Astrocyte (in vitro differentiated cells and primary cell): ENCODE results near the gene CLDN17. TPM values are rescaled to one million over a fixed set of nuclear protein-coding genes. Genes with fewer than 3 reads are reported as not detected.

ENCODE experiments used
- DNase-seq: peaks from one replicate; pipeline ENCODE4 v3.0.0-alpha.2; 2010; ENCODE audit warnings: low read depth
- FAIRE-seq: peaks from 2 replicates; lab custom pipeline; 2011; peaks lifted over from hg19 to GRCh38; lab: Jason Lieb, UNC
- H2AFZ ChIP-seq: 2 replicates; pipeline ENCODE4 v1.6.0; 2012; ENCODE audit warnings: low read depth, low read length, inconsistent platforms
- H3K27ac ChIP-seq: 2 replicates; pipeline ENCODE4 v1.5.1; 2011; ENCODE audit warnings: low read depth, low read length, inconsistent platforms
- H3K27me3 ChIP-seq: 2 replicates; pipeline ENCODE4 v1.6.0; 2011; ENCODE audit warnings: low read length, inconsistent platforms; ENCODE audit not compliant: insufficient read depth
- H3K36me3 ChIP-seq: 2 replicates; pipeline ENCODE4 v1.5.1; 2011; ENCODE audit warnings: low read length, inconsistent platforms; ENCODE audit not compliant: insufficient read depth
- H3K4me1 ChIP-seq: 2 replicates; pipeline ENCODE4 v1.5.1; 2011; ENCODE audit warnings: low read length, inconsistent platforms; ENCODE audit not compliant: insufficient read depth
- H3K4me2 ChIP-seq: 2 replicates; pipeline ENCODE4 v1.6.0; 2012; ENCODE audit warnings: low read length, inconsistent platforms
- H3K4me3 ChIP-seq: 2 replicates; pipeline ENCODE4 v1.5.1; 2011; ENCODE audit warnings: low read depth, mild to moderate bottlenecking, low read length, inconsistent platforms; ENCODE audit not compliant: insufficient read depth
- H3K79me2 ChIP-seq: 2 replicates; pipeline ENCODE4 v1.6.0; 2012; ENCODE audit warnings: mild to moderate bottlenecking, low read length, inconsistent platforms; ENCODE audit not compliant: insufficient read depth
- H3K9ac ChIP-seq: 2 replicates; pipeline ENCODE4 v1.6.0; 2012; ENCODE audit warnings: mild to moderate bottlenecking, low read length, inconsistent platforms
- H3K9me3 ChIP-seq: 2 replicates; pipeline ENCODE4 v1.5.1; 2012; ENCODE audit warnings: low read depth, mild to moderate bottlenecking, low read length, inconsistent platforms; ENCODE audit not compliant: insufficient read depth
- H4K20me1 ChIP-seq: 2 replicates; pipeline ENCODE4 v1.6.0; 2012; ENCODE audit warnings: low read length, inconsistent platforms; ENCODE audit not compliant: insufficient read depth
- H3K27ac Mint-ChIP-seq: one replicate; pipeline ENCODE4 v1.8.0; 2021; ENCODE audit warnings: mild to moderate bottlenecking, mixed read lengths; ENCODE audit not compliant: unreplicated experiment
- H3K27me3 Mint-ChIP-seq: one replicate; pipeline ENCODE4 v1.8.0; 2021; ENCODE audit warnings: low read depth, mixed read lengths; ENCODE audit not compliant: unreplicated experiment
- H3K36me3 Mint-ChIP-seq: one replicate; pipeline ENCODE4 v1.8.0; 2021; ENCODE audit warnings: low read depth, mixed read lengths; ENCODE audit not compliant: unreplicated experiment
- H3K4me1 Mint-ChIP-seq: one replicate; pipeline ENCODE4 v1.8.0; 2021; ENCODE audit warnings: low read depth, mixed read lengths; ENCODE audit not compliant: unreplicated experiment
- H3K4me3 Mint-ChIP-seq: one replicate; pipeline ENCODE4 v1.8.0; 2021; ENCODE audit warnings: mild to moderate bottlenecking, moderate library complexity, mixed read lengths; ENCODE audit not compliant: unreplicated experiment
- H3K9me3 Mint-ChIP-seq: one replicate; pipeline ENCODE4 v1.8.0; 2021; ENCODE audit warnings: mild to moderate bottlenecking, mixed read lengths; ENCODE audit not compliant: unreplicated experiment
- CTCF ChIP-seq: IDR thresholded peaks from 2 replicates; pipeline ENCODE4 v1.5.1; 2011; ENCODE audit warnings: low read depth, mild to moderate bottlenecking, inconsistent platforms, low read length, moderate library complexity; ENCODE audit not compliant: insufficient read depth
- EZH2 ChIP-seq: IDR thresholded peaks from 2 replicates; pipeline ENCODE4 v1.6.1; 2012; ENCODE audit warnings: mild to moderate bottlenecking, low read length, inconsistent platforms; ENCODE audit not compliant: insufficient read depth
- total RNA-seq: library from RNA; stranded (reverse); gene quantifications from 2 replicates; pipeline ENCODE4 v1.2.1, GENCODE V29; 2021

The CLDN17 gene
- total RNA-seq, 1 donor from 2014 or later = not detected

GRCh38 chr21:30129246-30129645 is 37.4 kb downstream of the CLDN17 start:
- Histone ChIP-seq H3K9ac (no peak overlapping the region), H2AFZ (no peak overlapping the region), H3K4me1 (no peaks in the 10 kb centered on the region), H3K4me3 (no peak overlapping the region), H3K36me3 (no peaks in the 10 kb centered on the region), H4K20me1 (no peaks in the 10 kb centered on the region), H3K27ac (no peak overlapping the region), H3K4me2 (no peak overlapping the region), H3K27me3 (no peaks in the 10 kb centered on the region), H3K79me2 (no peaks in the 10 kb centered on the region), H3K9me3 (no peaks in the 10 kb centered on the region)
- FAIRE-seq = no peak
- DNase-seq = no peak
- peaks cover 1% of the 10 kb centered on the region for H3K27me3 Mint-ChIP-seq
- H3K27ac Mint-ChIP-seq = no peak overlapping the region
- H3K36me3 Mint-ChIP-seq = peaks cover 3% of the 10 kb centered on the region
- no peak for TF ChIP-seq CTCF
- no peak for TF ChIP-seq EZH2
- H3K4me1 Mint-ChIP-seq = peaks cover 3% of the 10 kb centered on the region
- H3K4me3 Mint-ChIP-seq = no peak overlapping the region
- no peaks in the 10 kb centered on the region for H3K9me3 Mint-ChIP-seq

- TF ChIP-seq EZH2 = no peak
- no peak for TF ChIP-seq CTCF
- Mint-ChIP-seq H3K27me3 (peaks cover 1% of the 10 kb centered on the region), H3K9me3 (no peaks in the 10 kb centered on the region), H3K4me3 (no peak overlapping the region), H3K27ac (no peak overlapping the region), H3K36me3 (peaks cover 3% of the 10 kb centered on the region), H3K4me1 (peaks cover 3% of the 10 kb centered on the region)
- Histone ChIP-seq H3K79me2 (no peaks in the 10 kb centered on the region), H3K9me3 (no peaks in the 10 kb centered on the region), H3K9ac (no peak overlapping the region), H3K36me3 (no peaks in the 10 kb centered on the region), H3K4me2 (no peak overlapping the region), H3K4me1 (no peaks in the 10 kb centered on the region), H4K20me1 (no peaks in the 10 kb centered on the region), H2AFZ (no peak overlapping the region), H3K27me3 (no peaks in the 10 kb centered on the region), H3K27ac (no peak overlapping the region), H3K4me3 (no peak overlapping the region)
- DNase-seq (no peak), FAIRE-seq (no peak)
Observed at GRCh38 chr21:30126576-30126975, 40.0 kb downstream of the CLDN17 start.

GRCh38 chr21:30117631-30118030 is 49.0 kb downstream of the CLDN17 start:
- Histone ChIP-seq H4K20me1 (no peaks in the 10 kb centered on the region), H3K36me3 (no peaks in the 10 kb centered on the region), H3K79me2 (no peaks in the 10 kb centered on the region), H3K27me3 (no peaks in the 10 kb centered on the region), H3K4me1 (no peaks in the 10 kb centered on the region), H3K4me3 (no peak overlapping the region), H3K4me2 (no peak overlapping the region), H3K27ac (no peak overlapping the region), H2AFZ (no peak overlapping the region), H3K9ac (no peak overlapping the region), H3K9me3 (no peaks in the 10 kb centered on the region)
- no peaks in the 10 kb centered on the region for H3K9me3 Mint-ChIP-seq
- FAIRE-seq (no peak), DNase-seq (no peak)
- no peak overlapping the region for H3K27ac Mint-ChIP-seq
- TF ChIP-seq CTCF = no peak
- TF ChIP-seq EZH2 = no peak
- no peaks in the 10 kb centered on the region for H3K4me1 Mint-ChIP-seq
- H3K4me3 Mint-ChIP-seq = no peak overlapping the region
- H3K27me3 Mint-ChIP-seq = no peaks in the 10 kb centered on the region
- H3K36me3 Mint-ChIP-seq = no peaks in the 10 kb centered on the region
